Measurements from ENCODE around the gene SLC39A11. TPM values are rescaled to one million over a fixed set of nuclear protein-coding genes. Genes with fewer than 3 reads are reported as not detected.
"Not testable (repeated sequence)": the region's sequence is repeated elsewhere in the genome, so short reads cannot be mapped to it uniquely, and the experiment has no call there.

The SLC39A11 gene
- total and polyA plus RNA-seq, 2 of the 13 experiments (the other 11 are each of a cell fraction or from before 2014, with no cell fraction given), result 17.2 to 31.5 TPM

DNA sequence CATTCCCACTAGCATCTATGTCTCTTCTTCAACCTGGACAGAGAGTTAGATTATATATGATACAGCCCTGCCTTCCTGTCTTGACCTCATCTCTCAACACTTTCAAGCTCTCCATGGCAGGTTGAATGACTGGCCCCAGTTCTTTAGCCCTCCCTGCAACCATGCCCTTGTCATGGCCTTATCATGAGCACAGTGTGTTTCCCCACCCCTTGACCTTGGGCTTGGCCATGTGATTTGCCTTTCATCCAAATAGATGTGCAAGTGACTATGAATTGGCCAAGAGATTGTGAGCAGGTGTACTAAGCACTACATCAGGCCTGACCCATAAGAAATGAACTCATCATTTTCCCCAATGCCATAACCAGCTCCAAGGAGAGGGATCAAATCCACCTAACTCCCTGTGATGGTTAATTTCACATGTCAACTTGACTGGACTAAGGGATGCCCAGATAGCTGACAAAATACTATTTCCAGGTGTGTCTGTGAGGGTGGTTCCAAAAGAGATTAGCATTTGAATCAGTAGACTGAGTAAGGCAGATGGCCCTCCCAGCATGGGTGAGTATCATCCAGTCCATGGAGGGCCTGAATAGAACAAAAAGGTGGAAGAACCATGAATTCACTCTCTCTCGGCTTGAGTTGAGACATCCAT, 97.4 kb downstream of the SLC39A11 start (continued):
- TF ChIP-seq ZNF318 (CRISPR knock-in tag; IDR thresholded peaks at IDR 0.05) (no peak), MXD4 (CRISPR knock-in tag; IDR thresholded peaks at IDR 0.05) (no peak), ZMAT5 (CRISPR knock-in tag; IDR thresholded peaks at IDR 0.05; ENCODE audit: borderline replicate concordance, low read depth) (no peak)

DNA sequence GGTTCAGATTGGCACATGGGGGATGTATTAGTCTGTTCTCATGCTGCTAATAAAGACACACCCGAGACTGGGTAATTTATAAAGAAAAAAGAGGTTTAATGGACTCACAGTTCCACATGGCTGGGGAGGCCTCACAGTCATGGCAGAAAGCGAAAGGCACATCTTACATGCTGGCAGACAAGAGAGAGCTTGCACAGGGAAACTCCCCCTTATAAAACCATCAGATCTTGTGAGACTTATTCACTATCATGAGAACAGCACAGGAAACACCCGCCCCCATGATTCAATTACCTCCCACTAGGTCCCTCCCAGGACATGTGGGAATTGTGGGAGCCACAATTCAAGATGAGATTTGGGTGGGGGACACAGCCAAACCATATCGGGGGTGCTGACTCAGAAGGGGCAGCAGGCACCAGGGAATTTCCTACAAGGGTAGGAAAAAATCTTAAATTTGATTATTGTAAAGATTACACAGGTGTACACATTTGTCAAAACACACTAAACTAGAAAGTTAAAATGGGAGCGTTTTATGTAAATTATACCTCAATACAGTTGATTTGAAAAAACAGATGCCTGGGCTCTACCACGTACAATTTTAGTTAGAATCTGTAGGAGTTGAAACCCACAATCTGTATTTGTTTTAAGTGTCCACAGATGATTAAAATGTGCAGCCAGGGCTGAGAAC, 99.6 kb downstream of the SLC39A11 start:
- H3K27ac ChIP-seq (ENCODE audit: extremely low read length, insufficient read depth, low read length); H3K36me3 ChIP-seq (replicated peaks in 1 of 2; ENCODE audit: control insufficient read depth in 1 of 2, insufficient read depth in 2 of 2, low read length in 2 of 2); H4K20me1 ChIP-seq (ENCODE audit: insufficient read depth, low read length); H3K4me3 ChIP-seq (replicated peaks in 1 of 3; ENCODE audit: insufficient read depth in 1 of 3, low read depth in 2 of 3, low read length in 3 of 3); CTCF ChIA-PET (ENCODE audit: low intra/inter-chr PET ratio, low total read pairs); H3K4me1 ChIP-seq (ENCODE audit: insufficient read depth, low read length); ATAC-seq; BruUV-seq (replicated peaks); DNase-seq (ENCODE audit: low spot score); in situ Hi-C loops (cut with HindIII; ENCODE audit: extremely low pct_ligation_motif_present, low pct_unique_long_range_greater_than_20kb); H2AFZ ChIP-seq (ENCODE audit: low read length); H3K27me3 ChIP-seq (ENCODE audit: control insufficient read depth in 1 of 2, insufficient read depth in 2 of 2, low read length in 2 of 2); FAIRE-seq; H3K4me2 ChIP-seq (ENCODE audit: low read depth, low read length); H3K9ac ChIP-seq (ENCODE audit: insufficient read depth, low read depth, low read length); intact Hi-C loops (cut with micrococcal nuclease; ENCODE audit: unreplicated experiment); H3K9me3 ChIP-seq (ENCODE audit: low read length); H3K79me2 ChIP-seq (ENCODE audit: insufficient read depth, low read length): not testable (repeated sequence)
- WGBS (ENCODE audit: low lambda C conversion rate), result 92% methylated on average over 6 of the region's 6 CpGs
- POLR2A ChIA-PET, result interaction anchor here (0.6 kb wide), 1 partner anchor 91 kb away, joined by 3 read pairs; no protein-coding TSS in a partner anchor

Data from HepG2 (cell line).